ENCODE data around the gene DNAJB4. TPM values are rescaled to one million over a fixed set of nuclear protein-coding genes. Genes with fewer than 3 reads are reported as not detected.

DNAJB4 gene
- total RNA-seq, 1 donor from 2014 or later: 40.6 TPM

- Histone ChIP-seq H2AFZ (replicated peaks) (no peak overlapping the region), H3K9me3 (ENCODE audit: low read depth) (no peaks in the 10 kb centered on the region), H4K20me1 (ENCODE audit: low read depth) (peaks cover 83% of the 10 kb centered on the region), H3K4me3 (peak overlapping the region; percentile 21), H3K27ac (peak overlapping the region; percentile 85), H3K4me1 (peaks cover 51% of the 10 kb centered on the region), H3K27me3 (no peaks in the 10 kb centered on the region), H3K36me3 (no peaks in the 10 kb centered on the region), H3K9ac (no peak overlapping the region), H3F3A (ENCODE audit: low read depth) (peaks cover 37% of the 10 kb centered on the region), H3K79me2 (ENCODE audit: low read depth) (peaks cover 92% of the 10 kb centered on the region), H3K4me2 (peak overlapping the region; percentile 65)
- Mint-ChIP-seq H3K4me3 (no peak overlapping the region), H3K36me3 (peaks cover 16% of the 10 kb centered on the region), H3K27ac (no peak overlapping the region), H3K27me3 (ENCODE audit: insufficient read depth, low read depth) (no peaks in the 10 kb centered on the region), H3K9me3 (no peaks in the 10 kb centered on the region), H3K4me1 (peaks cover 15% of the 10 kb centered on the region)
- DNase-seq (ENCODE audit: low spot score): peak; percentile 44
- TF ChIP-seq EZH2phosphoT487 (IDR thresholded peaks at IDR 0.05): no peak
- TF ChIP-seq CTCF (IDR thresholded peaks at IDR 0.05): no peak
- TF ChIP-seq EZH2 (IDR thresholded peaks at IDR 0.05): no peak
Measured at GRCh38 chr1:77983997-77984355, 20.8 kb upstream of the DNAJB4 start.

GRCh38 chr1:77984629-77985028, 20.1 kb upstream of the DNAJB4 start:
- Histone ChIP-seq H3K4me2 (peak overlapping the region; percentile 65), H3K4me3 (peak overlapping the region; percentile 21), H3K4me1 (peaks cover 51% of the 10 kb centered on the region), H3K27me3 (no peaks in the 10 kb centered on the region), H2AFZ (replicated peaks) (no peak overlapping the region), H4K20me1 (ENCODE audit: low read depth) (peaks cover 82% of the 10 kb centered on the region), H3F3A (ENCODE audit: low read depth) (peaks cover 31% of the 10 kb centered on the region), H3K9me3 (ENCODE audit: low read depth) (no peaks in the 10 kb centered on the region), H3K36me3 (no peaks in the 10 kb centered on the region), H3K79me2 (ENCODE audit: low read depth) (peaks cover 94% of the 10 kb centered on the region), H3K27ac (no peak overlapping the region), H3K9ac (no peak overlapping the region)
- H3K27ac Mint-ChIP-seq: no peak overlapping the region
- H3K36me3 Mint-ChIP-seq: peaks cover 16% of the 10 kb centered on the region
- H3K9me3 Mint-ChIP-seq: no peaks in the 10 kb centered on the region
- H3K27me3 Mint-ChIP-seq (ENCODE audit: insufficient read depth, low read depth): no peaks in the 10 kb centered on the region
- peaks cover 15% of the 10 kb centered on the region for H3K4me1 Mint-ChIP-seq
- H3K4me3 Mint-ChIP-seq: no peak overlapping the region
- TF ChIP-seq EZH2phosphoT487 (IDR thresholded peaks at IDR 0.05) (no peak), CTCF (IDR thresholded peaks at IDR 0.05) (no peak), EZH2 (IDR thresholded peaks at IDR 0.05) (no peak)
- no peak for DNase-seq (ENCODE audit: low spot score)

GRCh38 chr1:77986810-77987209, 17.9 kb upstream of the DNAJB4 start:
- H3K4me1 ChIP-seq: peaks cover 38% of the 10 kb centered on the region
- H3K9me3 Mint-ChIP-seq: no peaks in the 10 kb centered on the region
- H3K9ac ChIP-seq: no peak overlapping the region
- TF ChIP-seq EZH2phosphoT487 (IDR thresholded peaks at IDR 0.05) (no peak), EZH2 (IDR thresholded peaks at IDR 0.05) (no peak), CTCF (IDR thresholded peaks at IDR 0.05) (no peak)
- H3K36me3 ChIP-seq: no peaks in the 10 kb centered on the region
- peaks cover 5% of the 10 kb centered on the region for H3K4me1 Mint-ChIP-seq
- H3K4me3 Mint-ChIP-seq: no peak overlapping the region
- H2AFZ ChIP-seq (replicated peaks): no peak overlapping the region
- no peak overlapping the region for H3K27ac ChIP-seq
- peaks cover 94% of the 10 kb centered on the region for H3K79me2 ChIP-seq (ENCODE audit: low read depth)
- H3F3A ChIP-seq (ENCODE audit: low read depth): peaks cover 22% of the 10 kb centered on the region
- no peak overlapping the region for H3K27ac Mint-ChIP-seq
- H3K9me3 ChIP-seq (ENCODE audit: low read depth): no peaks in the 10 kb centered on the region
- no peak overlapping the region for H3K4me3 ChIP-seq
- no peak overlapping the region for H3K4me2 ChIP-seq
- peaks cover 18% of the 10 kb centered on the region for H3K36me3 Mint-ChIP-seq
- no peak for DNase-seq (ENCODE audit: low spot score)
- H4K20me1 ChIP-seq (ENCODE audit: low read depth): peaks cover 69% of the 10 kb centered on the region
- H3K27me3 Mint-ChIP-seq (ENCODE audit: insufficient read depth, low read depth): no peaks in the 10 kb centered on the region
- H3K27me3 ChIP-seq: no peaks in the 10 kb centered on the region
